Measurements from ENCODE around the gene SRSF6.

SRSF6 gene

DNA sequence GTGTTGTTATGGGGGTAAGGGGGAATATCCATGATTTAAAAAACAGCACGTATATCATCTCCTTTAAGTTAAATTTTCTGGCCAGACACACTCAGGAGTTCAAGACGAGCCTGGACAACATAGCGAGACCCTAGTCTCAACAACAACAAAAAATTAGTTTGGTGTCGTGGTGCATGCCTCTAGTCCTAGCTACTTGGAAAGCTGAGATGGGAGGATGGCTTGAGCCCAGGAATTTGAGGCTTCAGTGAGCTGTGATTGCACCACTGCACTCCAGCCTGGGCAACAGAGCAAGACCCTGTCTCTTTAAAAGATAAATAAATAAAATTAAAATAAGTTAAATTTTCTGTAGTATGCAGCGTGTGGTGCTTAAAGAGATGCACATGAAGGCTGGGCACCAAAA, 31.5 kb upstream of the SRSF6 start:
- TF ChIP-seq EZH2phosphoT487 (conservative IDR thresholded peaks at IDR 0.05; ENCODE audit: low read length) = no peak
- TF ChIP-seq, protein P1, sequence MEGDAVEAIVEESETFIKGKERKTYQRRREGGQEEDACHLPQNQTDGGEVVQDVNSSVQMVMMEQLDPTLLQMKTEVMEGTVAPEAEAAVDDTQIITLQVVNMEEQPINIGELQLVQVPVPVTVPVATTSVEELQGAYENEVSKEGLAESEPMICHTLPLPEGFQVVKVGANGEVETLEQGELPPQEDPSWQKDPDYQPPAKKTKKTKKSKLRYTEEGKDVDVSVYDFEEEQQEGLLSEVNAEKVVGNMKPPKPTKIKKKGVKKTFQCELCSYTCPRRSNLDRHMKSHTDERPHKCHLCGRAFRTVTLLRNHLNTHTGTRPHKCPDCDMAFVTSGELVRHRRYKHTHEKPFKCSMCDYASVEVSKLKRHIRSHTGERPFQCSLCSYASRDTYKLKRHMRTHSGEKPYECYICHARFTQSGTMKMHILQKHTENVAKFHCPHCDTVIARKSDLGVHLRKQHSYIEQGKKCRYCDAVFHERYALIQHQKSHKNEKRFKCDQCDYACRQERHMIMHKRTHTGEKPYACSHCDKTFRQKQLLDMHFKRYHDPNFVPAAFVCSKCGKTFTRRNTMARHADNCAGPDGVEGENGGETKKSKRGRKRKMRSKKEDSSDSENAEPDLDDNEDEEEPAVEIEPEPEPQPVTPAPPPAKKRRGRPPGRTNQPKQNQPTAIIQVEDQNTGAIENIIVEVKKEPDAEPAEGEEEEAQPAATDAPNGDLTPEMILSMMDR (IDR thresholded peaks at IDR 0.05; ENCODE audit: insufficient read depth, low read length, poor library complexity, severe bottlenecking) = no peak
- Histone ChIP-seq H3K27me3 (ENCODE audit: low read length) (peaks cover 8% of the 10 kb centered on the region; the same call in 1 of the 2 replicates), H3K9ac (ENCODE audit: low read length) (no peak overlapping the region), H3K79me2 (ENCODE audit: insufficient read depth, low read length) (no peaks in the 10 kb centered on the region), H3K9me3 (ENCODE audit: insufficient read depth, low read length) (no peaks in the 10 kb centered on the region), H3F3A (ENCODE audit: insufficient read depth) (no peaks in the 10 kb centered on the region), H3K36me3 (ENCODE audit: low read length) (no peaks in the 10 kb centered on the region), H4K20me1 (ENCODE audit: low read depth, low read length) (no peaks in the 10 kb centered on the region), H3K4me2 (ENCODE audit: low read depth, low read length, poor library complexity, severe bottlenecking) (no peak overlapping the region), H3K27ac (ENCODE audit: low read depth, low read length) (no peak overlapping the region), H3K9me2 (replicated peaks; ENCODE audit: insufficient read depth, low read length) (no peaks in the 10 kb centered on the region), H2AFZ (ENCODE audit: low read depth, low read length, severe bottlenecking) (no peak overlapping the region), H3K4me3 (ENCODE audit: insufficient read depth, low read length, poor library complexity, severe bottlenecking) (no peak overlapping the region)

DNA sequence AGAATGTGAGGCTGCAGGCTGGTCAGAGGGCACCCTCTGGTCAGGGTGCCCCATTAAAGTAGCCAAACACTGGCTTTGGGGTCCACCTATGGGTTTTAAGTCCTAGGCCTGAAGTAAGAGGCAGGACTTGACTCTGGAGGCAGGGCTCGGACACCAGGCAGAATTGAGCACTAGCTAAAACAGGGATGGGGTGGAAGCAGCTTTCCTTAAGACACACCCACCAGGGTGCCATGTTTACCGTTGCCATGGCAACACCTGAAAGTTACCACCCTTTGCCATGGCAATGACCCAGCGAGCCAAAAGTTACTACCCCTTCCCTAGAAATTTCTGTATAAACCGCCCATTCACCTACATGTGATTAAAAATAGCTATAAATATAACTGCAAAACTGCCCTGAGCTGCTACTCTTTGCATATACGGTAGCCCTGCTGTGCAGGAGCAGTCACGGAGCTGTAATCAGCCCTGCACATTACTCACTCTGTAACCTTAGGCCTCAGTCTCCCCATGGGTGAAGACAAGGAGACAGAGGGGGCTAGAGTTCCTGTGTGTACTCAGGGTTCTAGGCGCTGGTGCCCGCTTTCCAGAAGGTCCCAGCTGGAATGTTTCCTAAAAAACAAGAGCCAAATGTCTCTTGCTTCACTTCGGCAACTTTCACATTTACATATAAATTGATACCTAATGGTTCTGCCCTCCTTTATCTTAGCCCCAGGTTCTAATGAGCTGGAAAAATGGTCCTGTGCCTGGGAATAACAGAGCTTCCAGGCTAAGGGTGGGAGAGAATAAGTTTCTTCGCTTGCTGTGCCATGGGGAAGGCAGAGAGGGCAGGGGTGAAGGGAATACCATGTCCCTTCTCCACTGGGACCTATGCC, 27.2 kb upstream of the SRSF6 start:
- H3K9me2 ChIP-seq (replicated peaks; ENCODE audit: insufficient read depth, low read length) = no peaks in the 10 kb centered on the region
- no peak overlapping the region for H3K4me2 ChIP-seq (ENCODE audit: low read depth, low read length, poor library complexity, severe bottlenecking)
- no peak overlapping the region for H2AFZ ChIP-seq (ENCODE audit: low read depth, low read length, severe bottlenecking)
- no peaks in the 10 kb centered on the region for H3K79me2 ChIP-seq (ENCODE audit: insufficient read depth, low read length)
- no peak overlapping the region for H3K27ac ChIP-seq (ENCODE audit: low read depth, low read length)
- TF ChIP-seq, protein P1 (IDR thresholded peaks at IDR 0.05; ENCODE audit: insufficient read depth, low read length, poor library complexity, severe bottlenecking) = no peak
- TF ChIP-seq EZH2phosphoT487 (conservative IDR thresholded peaks at IDR 0.05; ENCODE audit: low read length) = no peak
- H3F3A ChIP-seq (ENCODE audit: insufficient read depth) = no peaks in the 10 kb centered on the region
- H4K20me1 ChIP-seq (ENCODE audit: low read depth, low read length) = no peaks in the 10 kb centered on the region
- no peaks in the 10 kb centered on the region for H3K9me3 ChIP-seq (ENCODE audit: insufficient read depth, low read length)
- H3K36me3 ChIP-seq (ENCODE audit: low read length) = no peaks in the 10 kb centered on the region
- no peak overlapping the region for H3K4me3 ChIP-seq (ENCODE audit: insufficient read depth, low read length, poor library complexity, severe bottlenecking)
- no peak overlapping the region for H3K9ac ChIP-seq (ENCODE audit: low read length)
- H3K27me3 ChIP-seq (ENCODE audit: low read length) = peaks cover 8% of the 10 kb centered on the region; the same call in 1 of the 2 replicates

DNA sequence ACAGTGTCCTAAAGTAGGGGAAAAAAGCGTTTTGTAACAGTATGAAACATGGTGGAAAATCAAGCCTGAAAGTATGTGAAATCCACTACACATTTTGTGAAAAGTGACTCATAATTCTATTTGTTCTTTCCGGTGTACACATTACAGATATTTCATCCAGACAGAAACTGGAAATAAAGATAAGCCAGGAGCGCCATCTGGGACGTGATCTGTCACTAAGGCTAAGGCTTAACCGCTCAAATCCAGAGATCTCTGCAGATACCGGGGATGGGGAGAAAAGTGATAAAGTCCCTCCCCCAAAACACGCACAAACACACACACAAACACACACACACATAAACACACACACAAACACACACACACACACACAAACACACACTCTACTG, 26.6 kb upstream of the SRSF6 start:
- Histone ChIP-seq H4K20me1 (ENCODE audit: low read depth, low read length) (no peaks in the 10 kb centered on the region), H3K4me3 (ENCODE audit: insufficient read depth, low read length, poor library complexity, severe bottlenecking) (no peak overlapping the region), H3K9ac (ENCODE audit: low read length) (no peak overlapping the region), H3K9me2 (replicated peaks; ENCODE audit: insufficient read depth, low read length) (no peaks in the 10 kb centered on the region), H3K36me3 (ENCODE audit: low read length) (no peaks in the 10 kb centered on the region), H3K4me2 (ENCODE audit: low read depth, low read length, poor library complexity, severe bottlenecking) (no peak overlapping the region), H3F3A (ENCODE audit: insufficient read depth) (no peaks in the 10 kb centered on the region), H3K27me3 (ENCODE audit: low read length) (0 out of 2 replicates have a peak, but pooled peaks cover 8% of the 10 kb centered on the region), H3K79me2 (ENCODE audit: insufficient read depth, low read length) (no peaks in the 10 kb centered on the region), H2AFZ (ENCODE audit: low read depth, low read length, severe bottlenecking) (no peak overlapping the region), H3K27ac (ENCODE audit: low read depth, low read length) (no peak overlapping the region), H3K9me3 (ENCODE audit: insufficient read depth, low read length) (no peaks in the 10 kb centered on the region)
- TF ChIP-seq EZH2phosphoT487 (conservative IDR thresholded peaks at IDR 0.05; ENCODE audit: low read length) = no peak
- TF ChIP-seq, protein P1 (IDR thresholded peaks at IDR 0.05; ENCODE audit: insufficient read depth, low read length, poor library complexity, severe bottlenecking) = no peak
